Measurements from ENCODE around the gene ARL4D.

DNA sequence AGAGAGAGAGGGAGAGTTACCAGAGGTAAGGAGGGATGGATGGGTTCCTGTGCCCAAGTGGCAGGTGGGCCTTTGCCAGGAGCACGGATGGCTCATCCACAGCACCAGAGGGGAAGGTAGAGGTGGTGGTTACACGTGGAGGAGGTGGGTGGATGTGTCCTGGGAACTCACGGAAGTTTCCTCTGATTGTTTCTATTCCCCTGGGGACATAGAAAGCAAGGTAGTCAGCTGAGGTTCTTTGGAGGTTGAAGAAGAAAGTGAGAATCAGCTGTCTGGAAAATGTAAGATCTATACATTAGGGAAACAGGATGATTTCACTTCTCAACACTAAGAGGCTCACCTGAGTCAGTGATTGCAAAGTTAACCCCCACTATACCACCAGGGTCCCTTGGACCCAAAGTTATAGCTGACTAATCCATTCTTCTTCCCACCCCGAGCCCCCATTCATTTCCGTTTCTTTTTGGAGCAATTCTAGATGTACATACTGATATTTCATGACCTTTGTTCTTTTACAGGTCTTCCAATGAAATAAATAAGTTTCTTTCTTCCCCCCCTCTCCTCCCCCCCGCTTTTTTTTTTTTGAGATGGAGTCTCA is 27.5 kb upstream of the ARL4D start:
- TF ChIP-seq, protein P1, sequence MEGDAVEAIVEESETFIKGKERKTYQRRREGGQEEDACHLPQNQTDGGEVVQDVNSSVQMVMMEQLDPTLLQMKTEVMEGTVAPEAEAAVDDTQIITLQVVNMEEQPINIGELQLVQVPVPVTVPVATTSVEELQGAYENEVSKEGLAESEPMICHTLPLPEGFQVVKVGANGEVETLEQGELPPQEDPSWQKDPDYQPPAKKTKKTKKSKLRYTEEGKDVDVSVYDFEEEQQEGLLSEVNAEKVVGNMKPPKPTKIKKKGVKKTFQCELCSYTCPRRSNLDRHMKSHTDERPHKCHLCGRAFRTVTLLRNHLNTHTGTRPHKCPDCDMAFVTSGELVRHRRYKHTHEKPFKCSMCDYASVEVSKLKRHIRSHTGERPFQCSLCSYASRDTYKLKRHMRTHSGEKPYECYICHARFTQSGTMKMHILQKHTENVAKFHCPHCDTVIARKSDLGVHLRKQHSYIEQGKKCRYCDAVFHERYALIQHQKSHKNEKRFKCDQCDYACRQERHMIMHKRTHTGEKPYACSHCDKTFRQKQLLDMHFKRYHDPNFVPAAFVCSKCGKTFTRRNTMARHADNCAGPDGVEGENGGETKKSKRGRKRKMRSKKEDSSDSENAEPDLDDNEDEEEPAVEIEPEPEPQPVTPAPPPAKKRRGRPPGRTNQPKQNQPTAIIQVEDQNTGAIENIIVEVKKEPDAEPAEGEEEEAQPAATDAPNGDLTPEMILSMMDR (conservative IDR thresholded peaks at IDR 0.05) = no peak
- TF ChIP-seq EZH2 (IDR thresholded peaks at IDR 0.05; ENCODE audit: low read depth) = no peak
